OCI-LY3 (cell line): ENCODE data around the gene PSMB9.

Experiments
- H2AFZ ChIP-seq: fragments of 200-600, 300-600 bp; shearing (Covaris generic); 2 replicates; pipeline ENCODE4 v1.6.0; 2014; ENCODE audit warnings: antibody characterized with exemption, low read depth, low read length
- H3K27ac ChIP-seq: fragments of 200-600, 300-600 bp; sonication (generic); 2 replicates; pipeline ENCODE4 v1.5.1; 2014; ENCODE audit warnings: mild to moderate bottlenecking, low read length, moderate library complexity, mixed read lengths
- H3K27me3 ChIP-seq: fragments of 200-600, 300-600 bp; sonication (generic); 2 replicates; pipeline ENCODE4 v1.6.1; 2014; ENCODE audit warnings: low read depth, low read length, mixed read lengths
- H3K36me3 ChIP-seq: fragments of 200-600, 300-600 bp; sonication (generic); replicated peaks from 2 replicates; pipeline ENCODE3; 2014; ENCODE audit warnings: low read depth, low read length, mixed read lengths
- H3K4me1 ChIP-seq: fragments of 300-600, 200-600 bp; sonication (generic); 2 replicates; pipeline ENCODE4 v1.6.1; 2014; ENCODE audit warnings: low read length, mixed read lengths
- H3K4me2 ChIP-seq: fragments of 200-600, 300-600 bp; sonication (generic); 2 replicates; pipeline ENCODE4 v1.6.1; 2014; ENCODE audit warnings: low read length, mixed read lengths
- H3K4me3 ChIP-seq: fragments of 300-600, 200-600 bp; sonication (generic); 2 replicates; pipeline ENCODE4 v1.5.1; 2014; ENCODE audit warnings: antibody characterized with exemption, mild to moderate bottlenecking, low read length, moderate library complexity
- H3K79me2 ChIP-seq: fragments of 300-600, 200-600 bp; shearing (Covaris generic); 2 replicates; pipeline ENCODE4 v1.6.1; 2014; ENCODE audit warnings: mild to moderate bottlenecking, low read length, mixed read lengths
- H3K9ac ChIP-seq: fragments of 300-600, 200-600 bp; shearing (Covaris generic); 2 replicates; pipeline ENCODE4 v1.6.0; 2014; ENCODE audit warnings: mild to moderate bottlenecking, low read length, moderate library complexity
- H3K9me3 ChIP-seq: fragments of 200-600, 300-600 bp; shearing (Covaris generic); 2 replicates; pipeline ENCODE4 v1.6.1; 2014; ENCODE audit warnings: low read length, mixed read lengths; ENCODE audit not compliant: insufficient read depth
- H4K20me1 ChIP-seq: fragments of 200-600, 300-600 bp; sonication (generic); 2 replicates; pipeline ENCODE4 v1.6.1; 2016; ENCODE audit warnings: low read length, mixed read lengths; ENCODE audit not compliant: insufficient read depth
- CTCF ChIP-seq: fragments of 200-600, 300-600 bp; sonication (generic); IDR thresholded peaks from 2 replicates; pipeline ENCODE4 v1.5.1; 2014; ENCODE audit warnings: antibody characterized with exemption, low read length, low read depth
- EZH2phosphoT487 ChIP-seq: fragments of 200-600 bp; shearing (Covaris generic); IDR thresholded peaks from 2 replicates; pipeline ENCODE4 v1.6.1; 2018; ENCODE audit warnings: antibody characterized with exemption, mixed run types, low read depth

The PSMB9 gene

GRCh38 chr6:32842690-32843089 is 11.3 kb upstream of the PSMB9 start:
- Histone ChIP-seq H3K27ac (no peak overlapping the region), H3K9ac (peak overlapping the region; percentile 97), H2AFZ (no peak overlapping the region)

DNA sequence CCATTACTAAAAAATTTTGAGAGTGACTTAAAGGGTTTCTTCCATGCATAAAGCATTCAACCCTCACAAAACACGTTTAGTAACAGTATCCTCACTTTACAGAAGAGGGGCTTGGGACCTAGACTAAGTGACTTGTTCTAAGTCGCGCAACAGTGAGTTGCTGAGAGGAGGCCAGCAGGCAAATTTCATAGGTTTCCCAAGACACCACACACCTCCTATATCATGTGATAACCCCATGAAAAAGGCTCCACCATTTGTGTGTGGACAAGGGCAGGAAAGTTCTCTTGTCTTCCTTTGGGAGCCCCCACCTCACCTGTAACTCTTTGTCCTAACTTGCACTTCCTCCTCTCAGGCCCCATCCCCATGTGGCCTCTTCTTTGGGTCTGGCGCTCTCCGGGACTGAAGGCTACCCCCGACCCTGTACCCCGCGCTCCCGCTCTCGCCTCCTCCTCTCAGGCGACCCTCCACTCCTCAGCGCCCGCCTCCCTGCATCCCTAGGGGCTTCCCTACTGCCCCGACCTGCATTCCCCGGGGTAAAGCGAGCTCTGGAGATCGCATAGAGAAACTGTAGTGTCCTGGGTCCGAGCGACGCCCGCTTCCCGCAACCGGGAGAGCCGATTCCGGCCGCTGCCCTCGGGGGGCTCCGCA is 10.5 kb upstream of the PSMB9 start:
- no peaks in the 10 kb centered on the region for H3K27me3 ChIP-seq
- peak overlapping the region; percentile 91 for H3K27ac ChIP-seq
- H4K20me1 ChIP-seq: no peaks in the 10 kb centered on the region
- peak overlapping the region; percentile 86 for H3K4me2 ChIP-seq
- H3K79me2 ChIP-seq: peaks cover 21% of the 10 kb centered on the region
- peak overlapping the region; percentile 97 for H3K9ac ChIP-seq
- peaks cover 54% of the 10 kb centered on the region for H3K36me3 ChIP-seq
- H3K4me3 ChIP-seq: peak overlapping the region; percentile 81
- H2AFZ ChIP-seq: no peak overlapping the region
- H3K9me3 ChIP-seq: no peaks in the 10 kb centered on the region
- no peak for TF ChIP-seq CTCF
- peaks cover 54% of the 10 kb centered on the region for H3K4me1 ChIP-seq

More at GRCh38 chr6:32842690-32843089, 11.3 kb upstream of the PSMB9 start:
- peak overlapping the region; percentile 81 for H3K4me3 ChIP-seq
- peaks cover 26% of the 10 kb centered on the region for H3K79me2 ChIP-seq
- peaks cover 47% of the 10 kb centered on the region for H3K36me3 ChIP-seq
- peaks cover 55% of the 10 kb centered on the region for H3K4me1 ChIP-seq
- H4K20me1 ChIP-seq: no peaks in the 10 kb centered on the region
- H3K4me2 ChIP-seq: peak overlapping the region; percentile 86
- TF ChIP-seq CTCF (no peak), EZH2phosphoT487 (no peak)
- H3K27me3 ChIP-seq: no peaks in the 10 kb centered on the region
- no peaks in the 10 kb centered on the region for H3K9me3 ChIP-seq

DNA sequence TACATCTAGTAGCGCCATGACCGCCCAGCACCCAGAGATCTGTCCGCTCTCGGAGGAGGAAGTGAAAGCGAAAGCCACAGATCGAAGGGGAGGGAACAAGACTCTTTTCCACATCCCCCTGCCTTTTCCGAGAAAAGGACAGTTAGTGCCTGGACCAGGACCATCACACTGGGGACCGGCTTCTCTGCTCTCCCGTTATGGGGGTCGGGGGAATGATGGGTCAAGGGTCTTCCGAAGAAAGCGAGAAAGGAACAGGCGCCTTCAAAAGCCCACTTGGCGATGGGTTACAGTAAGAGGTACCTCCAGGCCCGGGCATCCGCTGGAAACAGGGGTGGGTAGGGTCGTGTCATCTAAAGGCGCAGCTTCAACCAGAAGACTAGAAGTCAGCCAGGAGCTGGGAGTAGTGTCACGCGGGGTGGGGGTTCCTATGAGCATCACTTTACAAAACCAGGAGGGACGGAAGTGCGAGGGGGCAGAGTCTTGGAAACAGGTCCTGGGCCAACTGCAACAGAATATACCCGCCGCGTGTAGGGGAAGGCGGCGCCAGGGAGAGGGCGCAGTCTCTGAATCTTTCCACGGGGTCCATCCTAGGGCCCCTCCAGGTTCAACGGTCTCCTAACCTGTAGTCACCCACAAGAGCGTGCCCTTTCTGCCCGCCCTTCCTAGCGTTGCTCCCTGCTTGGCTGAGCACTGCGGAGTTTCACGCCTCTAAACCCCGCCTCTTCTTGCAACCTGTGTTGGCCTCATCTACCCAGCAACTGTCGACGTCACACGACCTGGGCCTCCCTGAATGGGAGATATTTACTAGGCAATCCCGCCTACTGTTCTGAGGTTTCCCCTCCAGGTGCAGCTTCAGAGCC is 9.8 kb upstream of the PSMB9 start, which contains the start of gene PSMB8:
Gene PSMB8 (minus strand): TSS at position 69 of the 860 bp plus-strand sequence. CDS start 51 bp downstream, at position 18.
- H3K4me1 ChIP-seq: peaks cover 51% of the 10 kb centered on the region
- no peak within 1 kb of the TSS; the same call in 1 of the 2 replicates for H2AFZ ChIP-seq
- peak within 1 kb of the TSS; percentile 91 for H3K27ac ChIP-seq
- H3K9me3 ChIP-seq: no peaks in the 10 kb centered on the region
- H3K4me3 ChIP-seq: peak within 1 kb of the TSS; percentile 81
- peaks cover 21% of the 10 kb centered on the region for H3K79me2 ChIP-seq
- peaks cover 61% of the 10 kb centered on the region for H3K36me3 ChIP-seq
- TF ChIP-seq EZH2phosphoT487 (no peak), CTCF (no peak)
- peak within 1 kb of the TSS; percentile 86 for H3K4me2 ChIP-seq
- peak within 1 kb of the TSS; percentile 97 for H3K9ac ChIP-seq
- no peaks in the 10 kb centered on the region for H3K27me3 ChIP-seq
- H4K20me1 ChIP-seq: no peaks in the 10 kb centered on the region

GRCh38 chr6:32844839-32845383 is 9.1 kb upstream of the PSMB9 start:
- Histone ChIP-seq H3K9ac (peak overlapping the region; percentile 97), H2AFZ (no peak overlapping the region), H3K9me3 (no peaks in the 10 kb centered on the region), H3K4me1 (peaks cover 51% of the 10 kb centered on the region), H4K20me1 (no peaks in the 10 kb centered on the region), H3K36me3 (peaks cover 61% of the 10 kb centered on the region), H3K27ac (peak overlapping the region; percentile 91), H3K4me3 (peak overlapping the region; percentile 81), H3K4me2 (peak overlapping the region; percentile 86), H3K27me3 (no peaks in the 10 kb centered on the region), H3K79me2 (peaks cover 21% of the 10 kb centered on the region)
- no peak for TF ChIP-seq EZH2phosphoT487
- no peak for TF ChIP-seq CTCF
